ENCODE data around the gene BICD1. TPM values are rescaled to one million over a fixed set of nuclear protein-coding genes. Genes with fewer than 3 reads are reported as not detected.
A peak's percentile ranks its signal among the peaks of the same experiment; 100 is the strongest.

Gene BICD1
- total RNA-seq, 6 experiments from 2014 or later: 24.5 to 36.6 (median 32.4) TPM

- no peak for TF ChIP-seq CTCF (IDR thresholded peaks at IDR 0.05)
- DNase-seq: no peak
- peaks cover 18% of the 10 kb centered on the region for H3K36me3 Mint-ChIP-seq (ENCODE audit: low read depth)
- H3K4me1 Mint-ChIP-seq (ENCODE audit: low read depth): peaks cover 33% of the 10 kb centered on the region
- H3K27ac Mint-ChIP-seq: peak overlapping the region; percentile 65
- H3K4me3 Mint-ChIP-seq: no peak overlapping the region
- no peaks in the 10 kb centered on the region for H3K9me3 Mint-ChIP-seq
- H3K27me3 Mint-ChIP-seq (ENCODE audit: insufficient read depth): no peaks in the 10 kb centered on the region; the same call in 1 of the 2 replicates
Measured at GRCh38 chr12:32248441-32249140, 141.9 kb downstream of the BICD1 start.

- H3K36me3 Mint-ChIP-seq (ENCODE audit: low read depth): peaks cover 26% of the 10 kb centered on the region
- TF ChIP-seq CTCF (IDR thresholded peaks at IDR 0.05): no peak
- no peak for DNase-seq
- H3K27ac Mint-ChIP-seq: peak overlapping the region; percentile 65
- H3K4me3 Mint-ChIP-seq: no peak overlapping the region
- no peaks in the 10 kb centered on the region; the same call in 1 of the 2 replicates for H3K27me3 Mint-ChIP-seq (ENCODE audit: insufficient read depth)
- no peaks in the 10 kb centered on the region for H3K9me3 Mint-ChIP-seq
- peaks cover 38% of the 10 kb centered on the region for H3K4me1 Mint-ChIP-seq (ENCODE audit: low read depth)
Measured at GRCh38 chr12:32249777-32250176, 143.1 kb downstream of the BICD1 start.

GRCh38 chr12:32252199-32253073 is 145.8 kb downstream of the BICD1 start:
- no peaks in the 10 kb centered on the region for H3K9me3 Mint-ChIP-seq
- no peaks in the 10 kb centered on the region; the same call in 1 of the 2 replicates for H3K27me3 Mint-ChIP-seq (ENCODE audit: insufficient read depth)

GRCh38 chr12:32253154-32253790 is 146.6 kb downstream of the BICD1 start:
- DNase-seq: no peak
- Mint-ChIP-seq H3K4me3 (no peak overlapping the region), H3K27ac (no peak overlapping the region; the same call in 1 of the 2 replicates), H3K4me1 (ENCODE audit: low read depth) (peaks cover 33% of the 10 kb centered on the region), H3K9me3 (no peaks in the 10 kb centered on the region), H3K27me3 (ENCODE audit: insufficient read depth) (no peaks in the 10 kb centered on the region; the same call in 1 of the 2 replicates), H3K36me3 (ENCODE audit: low read depth) (peaks cover 16% of the 10 kb centered on the region)
- TF ChIP-seq CTCF (IDR thresholded peaks at IDR 0.05): no peak

More at GRCh38 chr12:32252199-32253073, 145.8 kb downstream of the BICD1 start:
- Mint-ChIP-seq H3K36me3 (ENCODE audit: low read depth) (peaks cover 16% of the 10 kb centered on the region), H3K4me1 (ENCODE audit: low read depth) (peaks cover 38% of the 10 kb centered on the region), H3K4me3 (no peak overlapping the region), H3K27ac (no peak overlapping the region)
- TF ChIP-seq CTCF (IDR thresholded peaks at IDR 0.05): no peak
- no peak for DNase-seq

- Mint-ChIP-seq H3K27ac (no peak overlapping the region), H3K9me3 (no peaks in the 10 kb centered on the region), H3K36me3 (ENCODE audit: low read depth) (peaks cover 18% of the 10 kb centered on the region), H3K4me3 (no peak overlapping the region), H3K27me3 (ENCODE audit: insufficient read depth) (no peaks in the 10 kb centered on the region), H3K4me1 (ENCODE audit: low read depth) (peaks cover 25% of the 10 kb centered on the region)
- TF ChIP-seq CTCF (IDR thresholded peaks at IDR 0.05): no peak
- DNase-seq: no peak
Measured at GRCh38 chr12:32254260-32254956, 147.8 kb downstream of the BICD1 start.
